ENCODE measurements around the gene DNMT1.

Gene DNMT1

DNA sequence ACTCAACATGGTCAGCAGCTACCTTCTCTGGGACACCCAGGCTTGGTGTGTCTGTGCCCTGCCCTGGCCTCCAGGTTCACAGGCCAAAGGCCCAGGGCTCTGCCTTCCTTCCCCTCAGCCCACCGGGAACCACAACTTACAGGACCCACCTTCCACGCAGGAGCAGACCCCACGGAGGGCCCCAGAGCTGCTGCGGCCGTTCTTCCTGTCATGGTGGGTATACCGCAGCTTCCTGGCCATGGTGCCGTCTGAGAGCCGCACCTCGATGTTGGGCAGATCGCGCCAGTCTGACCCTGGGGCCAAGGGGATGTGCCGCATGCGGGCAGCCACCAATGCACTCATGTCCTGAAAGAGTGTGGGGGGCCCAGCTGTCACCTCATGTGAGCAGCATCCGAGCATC lies 57.8 kb downstream of the DNMT1 start:
- Histone ChIP-seq H3K27me3 (ENCODE audit: control insufficient read depth, insufficient read depth, low read length) (no peaks in the 10 kb centered on the region), H3K4me1 (ENCODE audit: control insufficient read depth, insufficient read depth, low read length) (no peaks in the 10 kb centered on the region), H3K4me3 (ENCODE audit: low read depth, low read length) (no peak overlapping the region), H3K9ac (ENCODE audit: low read depth, low read length) (no peak overlapping the region), H3K9me3 (ENCODE audit: control insufficient read depth, insufficient read depth, low read length) (no peaks in the 10 kb centered on the region), H3K36me3 (ENCODE audit: control insufficient read depth, insufficient read depth, low read length) (peaks cover 83% of the 10 kb centered on the region)

DNA sequence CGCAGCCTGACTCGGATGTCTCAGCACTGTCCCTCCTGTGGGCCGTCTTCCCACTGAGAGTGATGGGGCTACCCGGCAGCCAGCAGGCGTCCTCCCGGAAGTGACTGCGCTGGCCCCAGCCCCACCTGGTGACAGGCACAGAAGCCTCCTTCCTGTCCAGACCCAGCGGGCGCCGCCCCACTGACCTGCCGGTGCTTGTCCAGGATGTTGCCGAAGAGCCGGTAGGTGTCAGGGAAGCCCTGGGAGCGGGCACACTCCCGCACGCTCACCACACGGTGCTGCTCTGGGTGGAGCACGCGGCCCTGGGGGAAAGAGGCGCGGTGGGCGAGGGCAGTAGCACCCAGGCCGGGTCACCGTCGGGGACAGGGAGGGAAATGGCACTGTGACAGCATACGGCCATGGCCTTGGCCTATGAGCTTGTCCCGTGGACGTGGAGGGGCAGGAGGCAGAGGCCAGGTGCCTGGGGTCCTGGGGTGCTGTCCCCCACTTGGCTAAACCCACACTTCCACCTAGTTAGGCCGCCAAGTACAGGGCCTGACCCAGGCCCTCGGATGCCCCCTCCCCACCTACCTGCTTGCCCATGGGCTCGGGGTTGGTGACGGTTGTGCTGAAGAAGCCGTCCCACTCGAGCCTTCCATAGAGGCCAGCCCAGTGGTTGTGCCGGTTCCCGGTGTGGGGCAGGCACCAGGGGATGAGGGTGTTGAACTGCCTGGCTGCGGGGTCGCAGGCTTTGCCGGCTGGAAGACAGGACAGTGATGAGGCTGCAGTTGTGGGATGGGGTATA lies 59.0 kb downstream of the DNMT1 start:
- H3K36me3 ChIP-seq (ENCODE audit: control insufficient read depth, insufficient read depth, low read length) = peaks cover 77% of the 10 kb centered on the region
- H3K9me3 ChIP-seq (ENCODE audit: control insufficient read depth, insufficient read depth, low read length) = no peaks in the 10 kb centered on the region
- no peaks in the 10 kb centered on the region for H3K27me3 ChIP-seq (ENCODE audit: control insufficient read depth, insufficient read depth, low read length)
- no peak overlapping the region for H3K9ac ChIP-seq (ENCODE audit: low read depth, low read length)
- H3K4me3 ChIP-seq (ENCODE audit: low read depth, low read length) = no peak overlapping the region
- no peaks in the 10 kb centered on the region for H3K4me1 ChIP-seq (ENCODE audit: control insufficient read depth, insufficient read depth, low read length)

DNA sequence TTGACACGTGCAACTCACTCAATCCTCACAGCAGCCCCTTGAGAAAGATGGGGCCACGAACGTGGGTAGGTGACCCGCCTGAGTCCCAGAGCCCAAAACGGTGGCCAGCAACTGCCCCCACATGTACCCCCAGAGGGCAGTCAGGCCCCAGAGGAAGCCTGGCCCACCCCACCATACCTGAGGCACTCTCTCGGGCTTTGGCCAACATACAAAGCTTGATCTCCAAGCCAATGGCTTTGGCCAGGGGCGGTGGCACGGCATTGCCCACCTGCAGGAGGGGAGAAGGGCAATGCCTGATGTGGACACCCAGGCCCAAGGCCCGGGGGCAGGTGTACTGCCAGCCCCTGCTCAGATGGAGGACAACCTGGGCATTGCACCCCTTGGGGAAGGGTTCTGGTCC lies 60.7 kb downstream of the DNMT1 start:
- peaks cover 65% of the 10 kb centered on the region for H3K36me3 ChIP-seq (ENCODE audit: control insufficient read depth, insufficient read depth, low read length)
- H3K9ac ChIP-seq (ENCODE audit: low read depth, low read length) = no peak overlapping the region
- H3K27me3 ChIP-seq (ENCODE audit: control insufficient read depth, insufficient read depth, low read length) = no peaks in the 10 kb centered on the region
- H3K4me1 ChIP-seq (ENCODE audit: control insufficient read depth, insufficient read depth, low read length) = no peaks in the 10 kb centered on the region
- no peak overlapping the region for H3K4me3 ChIP-seq (ENCODE audit: low read depth, low read length)
- H3K9me3 ChIP-seq (ENCODE audit: control insufficient read depth, insufficient read depth, low read length) = no peaks in the 10 kb centered on the region

DNA sequence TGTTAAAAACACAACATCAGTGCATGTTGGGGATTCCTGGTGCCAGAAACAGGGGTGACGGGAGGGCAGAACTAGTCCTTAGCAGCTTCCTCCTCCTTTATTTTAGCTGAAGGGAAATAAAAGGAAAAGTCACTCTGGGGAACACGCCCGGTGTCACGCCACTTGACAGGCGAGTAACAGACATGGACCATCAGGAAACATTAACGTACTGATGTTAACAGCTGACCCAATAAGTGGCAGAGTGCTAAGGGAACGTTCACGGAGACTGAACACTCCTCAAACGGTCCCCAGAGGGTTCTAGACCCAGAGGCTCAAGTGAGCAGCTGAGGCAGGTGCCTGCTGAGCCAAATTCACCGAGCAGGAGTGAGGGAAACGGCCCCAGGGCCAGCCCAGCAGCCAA lies 61.2 kb downstream of the DNMT1 start:
- no peaks in the 10 kb centered on the region for H3K27me3 ChIP-seq (ENCODE audit: control insufficient read depth, insufficient read depth, low read length)
- H3K36me3 ChIP-seq (ENCODE audit: control insufficient read depth, insufficient read depth, low read length) = peaks cover 61% of the 10 kb centered on the region
- H3K4me3 ChIP-seq (ENCODE audit: low read depth, low read length) = no peak overlapping the region
- no peaks in the 10 kb centered on the region for H3K4me1 ChIP-seq (ENCODE audit: control insufficient read depth, insufficient read depth, low read length)
- H3K9me3 ChIP-seq (ENCODE audit: control insufficient read depth, insufficient read depth, low read length) = no peaks in the 10 kb centered on the region
- no peak overlapping the region for H3K9ac ChIP-seq (ENCODE audit: low read depth, low read length)

DNA sequence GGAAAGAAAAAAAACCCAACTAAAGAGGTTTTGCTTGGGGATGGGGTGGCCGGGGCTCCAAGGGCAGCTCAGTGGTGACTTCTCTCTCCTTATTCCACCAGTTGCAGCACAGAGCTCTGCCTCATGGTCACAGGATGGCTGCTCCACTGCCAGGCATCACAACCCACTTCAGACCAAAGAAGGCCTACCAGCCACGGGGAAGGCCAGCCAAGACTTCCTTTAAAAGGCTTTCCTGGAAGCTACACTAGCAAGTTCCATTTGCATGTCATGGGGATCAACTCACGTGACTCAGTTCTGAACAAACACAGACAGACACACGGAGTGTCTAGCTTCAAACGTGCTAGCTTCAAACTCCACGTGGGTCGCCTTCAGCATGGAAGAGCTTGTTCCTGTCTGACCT lies 61.8 kb downstream of the DNMT1 start:
- no peak overlapping the region for H3K4me3 ChIP-seq (ENCODE audit: low read depth, low read length)
- no peaks in the 10 kb centered on the region for H3K27me3 ChIP-seq (ENCODE audit: control insufficient read depth, insufficient read depth, low read length)
- no peaks in the 10 kb centered on the region for H3K4me1 ChIP-seq (ENCODE audit: control insufficient read depth, insufficient read depth, low read length)
- H3K36me3 ChIP-seq (ENCODE audit: control insufficient read depth, insufficient read depth, low read length) = peaks cover 54% of the 10 kb centered on the region
- H3K9ac ChIP-seq (ENCODE audit: low read depth, low read length) = no peak overlapping the region
- no peaks in the 10 kb centered on the region for H3K9me3 ChIP-seq (ENCODE audit: control insufficient read depth, insufficient read depth, low read length)

DNA sequence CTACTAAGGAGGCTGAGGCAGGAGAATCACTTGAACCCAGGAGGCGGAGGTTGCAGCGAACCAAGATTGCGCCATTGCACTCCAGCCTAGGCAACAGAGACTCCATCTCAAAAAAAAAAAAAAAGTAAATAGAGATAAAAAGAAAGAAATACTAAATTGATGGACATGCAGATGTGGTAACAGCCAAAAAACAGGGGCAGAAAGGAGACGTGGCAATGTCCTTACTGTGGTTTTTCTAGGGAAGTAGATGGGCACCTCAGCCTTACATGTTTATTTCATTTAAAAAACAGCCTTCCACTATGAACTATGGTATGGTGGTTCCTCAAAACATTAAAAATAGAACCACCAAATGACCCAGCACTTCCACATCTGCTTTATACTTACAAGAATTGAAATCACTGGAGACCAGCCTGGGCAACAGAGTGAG lies 68.5 kb downstream of the DNMT1 start:
- Histone ChIP-seq H3K4me1 (ENCODE audit: control insufficient read depth, insufficient read depth, low read length) (no peaks in the 10 kb centered on the region), H3K27me3 (ENCODE audit: control insufficient read depth, insufficient read depth, low read length) (no peaks in the 10 kb centered on the region), H3K9ac (ENCODE audit: low read depth, low read length) (no peak overlapping the region), H3K4me3 (ENCODE audit: low read depth, low read length) (no peak overlapping the region), H3K36me3 (ENCODE audit: control insufficient read depth, insufficient read depth, low read length) (peaks cover 5% of the 10 kb centered on the region), H3K9me3 (ENCODE audit: control insufficient read depth, insufficient read depth, low read length) (no peaks in the 10 kb centered on the region)

DNA sequence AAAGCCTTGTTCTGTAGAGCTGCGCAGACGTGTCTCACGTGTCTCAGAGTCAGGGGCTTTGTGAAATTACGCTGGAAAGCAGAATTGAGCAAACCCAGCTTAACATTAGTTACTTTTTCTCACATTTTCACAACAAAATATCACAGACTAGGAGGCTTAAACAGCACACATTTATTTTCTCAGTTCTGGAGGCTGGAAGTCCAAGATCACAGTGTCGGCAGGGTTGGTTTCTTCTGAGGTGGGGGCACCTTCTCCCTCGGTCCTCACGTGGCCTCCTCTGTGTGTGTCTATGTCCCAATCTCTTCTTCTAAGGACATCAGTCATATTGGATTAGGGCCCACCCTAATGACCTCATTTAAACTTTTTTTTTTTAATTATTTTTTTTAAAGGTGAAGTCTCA lies 70.3 kb downstream of the DNMT1 start:
- no peak overlapping the region for H3K9ac ChIP-seq (ENCODE audit: low read depth, low read length)
- H3K9me3 ChIP-seq (ENCODE audit: control insufficient read depth, insufficient read depth, low read length) = no peaks in the 10 kb centered on the region
- peaks cover 2% of the 10 kb centered on the region for H3K36me3 ChIP-seq (ENCODE audit: control insufficient read depth, insufficient read depth, low read length)
- H3K27me3 ChIP-seq (ENCODE audit: control insufficient read depth, insufficient read depth, low read length) = no peaks in the 10 kb centered on the region
- no peak overlapping the region for H3K4me3 ChIP-seq (ENCODE audit: low read depth, low read length)
- H3K4me1 ChIP-seq (ENCODE audit: control insufficient read depth, insufficient read depth, low read length) = no peaks in the 10 kb centered on the region

DNA sequence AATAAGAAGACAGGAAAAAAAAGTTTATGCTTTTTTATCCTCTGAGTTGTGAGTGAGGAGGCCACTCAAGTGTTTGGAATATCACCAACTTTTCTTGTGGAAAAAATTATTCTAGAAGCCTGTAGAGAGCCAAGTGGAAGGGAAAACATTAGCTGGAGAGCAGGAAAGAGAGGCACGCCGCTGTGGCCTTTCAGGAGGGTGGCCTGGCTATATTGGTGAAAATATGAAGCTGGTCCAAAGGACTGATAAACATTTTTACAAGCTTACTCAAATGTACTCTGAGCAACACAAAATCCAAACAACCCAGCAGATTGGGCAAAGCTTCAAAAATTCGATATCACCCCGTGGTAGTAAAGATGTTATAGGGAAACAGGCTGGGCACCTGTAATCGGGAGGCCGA lies 72.7 kb downstream of the DNMT1 start:
- Histone ChIP-seq H3K4me3 (ENCODE audit: low read depth, low read length) (no peak overlapping the region), H3K9ac (ENCODE audit: low read depth, low read length) (no peak overlapping the region), H3K36me3 (ENCODE audit: control insufficient read depth, insufficient read depth, low read length) (peaks cover 10% of the 10 kb centered on the region), H3K27me3 (ENCODE audit: control insufficient read depth, insufficient read depth, low read length) (no peaks in the 10 kb centered on the region), H3K9me3 (ENCODE audit: control insufficient read depth, insufficient read depth, low read length) (no peaks in the 10 kb centered on the region), H3K4me1 (ENCODE audit: control insufficient read depth, insufficient read depth, low read length) (no peaks in the 10 kb centered on the region)

DNA sequence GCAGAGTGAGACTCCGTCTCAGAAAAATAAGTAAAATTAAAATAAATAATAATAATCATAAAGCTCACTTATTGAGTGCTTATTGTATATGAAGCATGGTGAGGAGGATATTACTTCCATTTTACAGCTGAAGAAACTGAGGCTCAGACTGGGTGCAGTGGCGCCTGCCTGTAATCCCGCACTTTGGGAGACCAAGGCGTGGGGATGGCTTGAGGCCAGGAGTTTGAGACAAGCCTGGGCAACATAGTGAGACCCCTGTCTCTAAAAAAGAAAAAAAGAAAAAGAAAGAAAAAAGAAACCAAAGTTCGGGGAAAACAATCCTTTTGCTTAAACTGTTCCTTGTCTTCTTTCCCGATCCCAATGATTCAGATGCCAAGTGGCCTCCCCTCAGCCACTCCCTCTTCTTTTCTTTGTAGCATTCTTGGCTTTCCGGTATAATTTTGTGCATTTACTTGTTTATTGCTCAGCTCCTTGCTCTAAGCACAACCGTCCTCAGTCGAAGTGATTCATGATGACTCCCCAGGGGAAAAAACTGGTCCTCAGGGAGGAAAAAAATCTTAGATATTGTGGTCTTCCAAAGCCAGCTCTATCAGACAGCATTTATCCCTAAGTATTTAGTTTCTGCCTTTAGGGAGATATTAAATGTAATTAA lies 74.1 kb downstream of the DNMT1 start:
- Histone ChIP-seq H3K36me3 (ENCODE audit: control insufficient read depth, insufficient read depth, low read length) (peaks cover 22% of the 10 kb centered on the region), H3K27me3 (ENCODE audit: control insufficient read depth, insufficient read depth, low read length) (no peaks in the 10 kb centered on the region), H3K4me3 (ENCODE audit: low read depth, low read length) (no peak overlapping the region), H3K9me3 (ENCODE audit: control insufficient read depth, insufficient read depth, low read length) (no peaks in the 10 kb centered on the region), H3K4me1 (ENCODE audit: control insufficient read depth, insufficient read depth, low read length) (no peaks in the 10 kb centered on the region), H3K9ac (ENCODE audit: low read depth, low read length) (no peak overlapping the region)

DNA sequence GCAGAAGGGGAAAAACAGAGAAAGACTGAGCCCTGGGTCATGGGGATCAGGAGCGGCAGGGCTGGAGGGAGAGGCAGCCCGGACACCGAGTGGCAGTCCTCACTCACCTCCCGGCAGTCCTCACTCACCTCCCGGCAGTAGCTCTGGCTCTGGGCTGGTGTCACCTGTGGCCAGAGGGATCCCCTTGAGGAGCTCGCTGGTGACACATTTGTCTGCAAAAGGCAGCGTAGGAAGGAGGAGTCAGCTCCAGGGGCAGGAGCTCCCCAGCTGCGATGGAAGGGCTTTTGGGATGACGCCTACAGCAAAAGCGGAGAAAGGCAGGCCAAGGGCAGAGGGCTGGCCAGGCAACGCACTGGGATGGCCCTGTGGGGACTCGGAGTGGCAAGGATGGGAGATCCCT lies 75.8 kb downstream of the DNMT1 start:
- Histone ChIP-seq H3K4me1 (ENCODE audit: control insufficient read depth, insufficient read depth, low read length) (no peaks in the 10 kb centered on the region), H3K27me3 (ENCODE audit: control insufficient read depth, insufficient read depth, low read length) (no peaks in the 10 kb centered on the region), H3K4me3 (ENCODE audit: low read depth, low read length) (peak overlapping the region; percentile 96), H3K36me3 (ENCODE audit: control insufficient read depth, insufficient read depth, low read length) (peaks cover 36% of the 10 kb centered on the region), H3K9me3 (ENCODE audit: control insufficient read depth, insufficient read depth, low read length) (no peaks in the 10 kb centered on the region), H3K9ac (ENCODE audit: low read depth, low read length) (peak overlapping the region; percentile 98)

DNA sequence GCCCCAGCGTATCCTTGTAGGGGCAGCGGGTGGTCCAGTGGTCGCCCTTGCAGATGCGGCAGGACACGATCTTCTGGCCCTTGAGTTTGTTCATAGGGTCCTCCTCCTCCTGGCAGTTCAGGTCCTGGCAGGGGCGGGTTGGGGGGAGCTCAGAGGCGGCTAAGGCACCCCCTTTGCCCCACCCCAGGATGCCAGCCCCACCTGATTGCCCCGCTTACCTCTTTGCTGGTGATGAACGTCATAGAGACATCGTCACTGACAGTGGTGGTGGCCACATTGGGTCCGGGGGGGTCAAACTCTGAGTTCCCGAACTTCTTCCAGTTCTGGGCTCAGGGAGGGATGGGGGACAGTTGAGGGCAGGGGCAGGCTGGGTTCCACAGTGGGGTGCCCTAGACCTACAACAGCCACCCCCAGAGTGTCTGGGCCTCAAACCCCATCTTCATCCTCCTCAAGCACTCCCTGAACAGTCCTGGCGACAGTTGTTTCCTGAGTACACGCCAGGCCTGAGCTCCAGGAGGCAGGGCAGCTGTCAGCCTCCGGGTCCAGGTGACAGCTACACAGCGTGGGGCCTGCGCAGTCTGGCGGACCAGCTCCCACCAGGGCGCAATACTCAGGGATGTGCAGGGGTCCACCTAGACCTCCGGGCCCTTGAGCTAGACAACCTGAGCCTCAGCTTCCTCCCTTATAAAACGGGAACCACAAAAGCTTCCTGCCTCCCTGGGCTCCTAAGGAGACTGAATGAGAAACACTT lies 77.7 kb downstream of the DNMT1 start:
- Histone ChIP-seq H3K36me3 (ENCODE audit: control insufficient read depth, insufficient read depth, low read length) (peaks cover 39% of the 10 kb centered on the region), H3K27me3 (ENCODE audit: control insufficient read depth, insufficient read depth, low read length) (no peaks in the 10 kb centered on the region), H3K9ac (ENCODE audit: low read depth, low read length) (no peak overlapping the region), H3K4me3 (ENCODE audit: low read depth, low read length) (no peak overlapping the region), H3K9me3 (ENCODE audit: control insufficient read depth, insufficient read depth, low read length) (no peaks in the 10 kb centered on the region), H3K4me1 (ENCODE audit: control insufficient read depth, insufficient read depth, low read length) (no peaks in the 10 kb centered on the region)
